GM12878 (cell line): ENCODE data around the gene CYP2U1. TPM values are rescaled to one million over a fixed set of nuclear protein-coding genes. Genes with fewer than 3 reads are reported as not detected.

ENCODE experiments used
- BCL3 ChIP-seq: IDR thresholded peaks from 2 replicates; pipeline ENCODE4 v1.6.1; 2011; ENCODE audit warnings: borderline replicate concordance, low read depth, mild to moderate bottlenecking, moderate library complexity, low read length; ENCODE audit not compliant: insufficient read depth, poor library complexity, severe bottlenecking
- BHLHE40 ChIP-seq, 2 experiments: fragments of 450-650 bp in 1 of 2; IDR thresholded peaks; 2 replicates each; pipeline ENCODE4 v1.6.1; 2011 to 2017; ENCODE audit warnings: low read depth in 2 of 2, borderline replicate concordance in 1 of 2, improper control_type of control experiment in 1 of 2, low read length in 1 of 2, mild to moderate bottlenecking in 1 of 2
- CEBPZ ChIP-seq: fragments of 150-350 bp; IDR thresholded peaks from 2 replicates; pipeline ENCODE4 v1.6.1; 2016; ENCODE audit warnings: low read depth, low read length
- CREB1 ChIP-seq: IDR thresholded peaks from 2 replicates; pipeline ENCODE4 v1.6.1; 2012; ENCODE audit warnings: low read depth, mild to moderate bottlenecking, inconsistent platforms
- HCFC1 ChIP-seq: fragments of 150-350 bp; IDR thresholded peaks from 2 replicates; pipeline ENCODE4 v1.6.1; 2014; ENCODE audit warnings: low read length
- JUNB ChIP-seq: IDR thresholded peaks from 2 replicates; pipeline ENCODE4 v1.6.1; 2016; ENCODE audit warnings: antibody characterized with exemption, mild to moderate bottlenecking
- MEF2B ChIP-seq: fragments of 450-650 bp; IDR thresholded peaks from 2 replicates; pipeline ENCODE4 v1.6.1; 2018; ENCODE audit warnings: mild to moderate bottlenecking, moderate library complexity; ENCODE audit not compliant: partially characterized antibody, poor library complexity, severe bottlenecking
- NFIC ChIP-seq: IDR thresholded peaks from 2 replicates; pipeline ENCODE4 v1.6.1; 2012; ENCODE audit warnings: low read depth, mild to moderate bottlenecking, inconsistent platforms, low read length, moderate library complexity
- NFXL1 ChIP-seq: fragments of 450-650 bp; IDR thresholded peaks from 2 replicates; pipeline ENCODE4 v1.6.1; 2017; ENCODE audit warnings: antibody characterized with exemption, mild to moderate bottlenecking, borderline replicate concordance
- NKRF ChIP-seq: fragments of 450-650 bp; conservative IDR thresholded peaks from 2 replicates; pipeline ENCODE4 v1.6.1; 2017; ENCODE audit warnings: mild to moderate bottlenecking, moderate library complexity
- NRF1 ChIP-seq: conservative IDR thresholded peaks from 2 replicates; pipeline ENCODE4 v1.6.1; 2011; ENCODE audit warnings: mild to moderate bottlenecking, low read depth, low read length, improper control_type of control experiment
- POLR2AphosphoS5 ChIP-seq: IDR thresholded peaks from 2 replicates; pipeline ENCODE4 v1.6.1; 2011; ENCODE audit warnings: mild to moderate bottlenecking, low read length, inconsistent platforms
- RB1 ChIP-seq: fragments of 450-650 bp; formaldehyde crosslinking; IDR thresholded peaks from 2 replicates; pipeline ENCODE4 v1.6.1; 2017; ENCODE audit warnings: mild to moderate bottlenecking, borderline replicate concordance
- RFX5 ChIP-seq: IDR thresholded peaks from 2 replicates; pipeline ENCODE4 v1.6.1; 2011; ENCODE audit warnings: low read depth, low read length, improper control_type of control experiment
- SMARCA5 ChIP-seq: fragments of 450-650 bp; IDR thresholded peaks from 2 replicates; pipeline ENCODE4 v1.6.1; 2017; ENCODE audit warnings: mild to moderate bottlenecking
- SUZ12 ChIP-seq: fragments of 200-600 bp; sonication (generic); IDR thresholded peaks from one replicate; pipeline ENCODE4 v1.6.1; 2018; ENCODE audit warnings: antibody characterized with exemption, mild to moderate bottlenecking; ENCODE audit not compliant: unreplicated experiment
- TBL1XR1 ChIP-seq: IDR thresholded peaks from 2 replicates; pipeline ENCODE4 v1.6.1; 2012; ENCODE audit warnings: low read depth, low read length, improper control_type of control experiment
- YY1 ChIP-seq: IDR thresholded peaks from 2 replicates; pipeline ENCODE4 v1.6.1; 2011; ENCODE audit warnings: low read depth, mild to moderate bottlenecking, low read length
- ZBTB4 ChIP-seq: fragments of 450-650 bp; formaldehyde crosslinking; IDR thresholded peaks from 2 replicates; pipeline ENCODE4 v1.4.0; 2022; ENCODE audit warnings: mild to moderate bottlenecking, moderate library complexity
- ZNF274 ChIP-seq: IDR thresholded peaks from one replicate; pipeline ENCODE4 v1.8.0; 2011; ENCODE audit not compliant: insufficient read length, insufficient read depth
- polyA plus RNA-seq, 11 experiments: library from polyadenylated mRNA; depleted of rRNA in 4 of 11; unstranded in 6 of 11; stranded (reverse) in 5 of 11; fragments of >200 nt; fragmentation: Nextera tagmentation in 4 of 11; fragmentation: Illumina TruSeq in 1 of 11; extraction: Ambion mirVana in 4 of 11; extraction: Trizol in 1 of 11; gene quantifications; 1 replicate in 1 of 11; 2 replicates in 10 of 11; pipeline versions ENCODE4 v1.2.1 to v1.2.3, GENCODE V29; 2011 to 2016; ENCODE audit warnings: inconsistent platforms in 2 of 11, missing spikeins in 2 of 11, low read depth in 1 of 11
- total RNA-seq, 4 experiments: library from RNA; depleted of rRNA in 3 of 4; stranded (reverse); fragments of >200 nt in 3 of 4; fragmentation: Illumina TruSeq in 1 of 4; extraction: Trizol in 1 of 4; gene quantifications; 2 replicates each; pipeline versions ENCODE4 v1.2.1 to v1.2.3, GENCODE V29; 2013 to 2021

The CYP2U1 gene
- total and polyA plus RNA-seq, 10 of the 15 experiments (the other 5 are each of a cell fraction or from before 2014, with no cell fraction given), result 0.41 to 3.4 (median 2.9) TPM

- TF ChIP-seq ZBTB4 (no peak), HCFC1 (no peak), SUZ12 (no peak), ZNF274 (no peak), NRF1 (no peak), YY1 (no peak), RB1 (no peak), POLR2AphosphoS5 (no peak), BCL3 (no peak), JUNB (peak; percentile 45), SMARCA5 (no peak), NKRF (no peak), NFIC (no peak), MEF2B (peak; percentile 43), CREB1 (no peak), NFXL1 (no peak), CEBPZ (no peak), BHLHE40 (IDR thresholded peaks at IDR 0.05; ENCODE audit: borderline replicate concordance in 1 of 2, low read depth in 2 of 2, low read length in 1 of 2) (peak in 1 of 2 experiments; percentile 37; a peak in 1 of 4 replicates), TBL1XR1 (no peak), RFX5 (no peak)
These were observed 28.6 kb upstream of the CYP2U1 start (continued) for GRCh38 chr4:107902715-107903114.
